Esophagus muscularis mucosa (tissue), 4 donors: ENCODE results near the gene MPC2. TPM values are rescaled to one million over a fixed set of nuclear protein-coding genes. Genes with fewer than 3 reads are reported as not detected.

ENCODE experiments used
- DNase-seq: peaks from one replicate; pipeline ENCODE4 v3.0.0-alpha.2; 2017; ENCODE audit errors: extremely low spot score
- H3K27ac ChIP-seq, 4 donors: fragments of 200-600 bp; sonication (generic); replicated peaks in 1 of 4; 1 replicate in 3 of 4; 2 replicates in 1 of 4; pipeline ENCODE4 v1.5.1; 2016 to 2019; ENCODE audit warnings: mild to moderate bottlenecking in 1 of 4
- H3K27me3 ChIP-seq, 4 donors: fragments of 200-600 bp; sonication (generic); one replicate each; pipeline versions ENCODE4 v1.5.1 to v1.6.0; 2016 to 2019
- H3K36me3 ChIP-seq, 4 donors: fragments of 200-600 bp; sonication (generic); one replicate each; pipeline ENCODE4 v1.5.1; 2016 to 2019
- H3K4me1 ChIP-seq, 4 donors: fragments of 200-600 bp; sonication (generic); one replicate each; pipeline ENCODE4 v1.5.1; 2016 to 2019
- H3K4me3 ChIP-seq, 4 donors: fragments of 200-600 bp; sonication (generic); 1 replicate in 2 of 4; 2 replicates in 2 of 4; pipeline ENCODE4 v1.5.1; 2016 to 2019; ENCODE audit warnings: mild to moderate bottlenecking in 4 of 4, moderate library complexity in 1 of 4
- H3K9me3 ChIP-seq, 4 donors: fragments of 200-600 bp; sonication (generic); 1 replicate in 3 of 4; 2 replicates in 1 of 4; pipeline ENCODE4 v1.5.1; 2016 to 2019
- CTCF ChIP-seq, 3 experiments: fragments of 200-600 bp in 2 of 3; fragments of 450-650 bp in 1 of 3; sonication (generic) in 2 of 3; IDR thresholded peaks; one replicate each; pipeline ENCODE4 v1.5.1; 2017 to 2019; ENCODE audit warnings: antibody characterized with exemption in 3 of 3, mild to moderate bottlenecking in 2 of 3, moderate library complexity in 1 of 3
- EP300 ChIP-seq: sonication (generic); formaldehyde crosslinking; IDR thresholded peaks from one replicate; pipeline ENCODE4 v1.6.1; 2017; ENCODE audit warnings: antibody characterized with exemption
- POLR2A ChIP-seq: fragments of 450-650 bp; IDR thresholded peaks from one replicate; pipeline ENCODE4 v1.6.1; 2017; ENCODE audit warnings: antibody characterized with exemption, moderate library complexity, mild to moderate bottlenecking, low read depth
- POLR2AphosphoS5 ChIP-seq, 2 donors: sonication (generic); formaldehyde crosslinking; IDR thresholded peaks; one replicate each; pipeline ENCODE4 v1.6.1; 2017; ENCODE audit warnings: antibody characterized with exemption in 2 of 2
- WGBS: methylation state at CpG from one replicate; pipeline ENCODE4 v1.1.5; 2018; 5-methylcytosine and 5-hydroxymethylcytosine counted together
- intact Hi-C: fragments of 100-400 bp; cut with DNase I; formaldehyde crosslinking; loops from one replicate; pipeline ENCODE4 v1.15.1; 2023
- total RNA-seq, 4 donors: library from RNA; depleted of rRNA; stranded (reverse); fragments of >200 nt; gene quantifications; one replicate each; pipeline versions ENCODE4 v1.1.0 to v1.2.1, GENCODE V29; 2016

Gene MPC2
- total RNA-seq, 4 donors from 2014 or later: 41.6 to 70.3 (median 52.5) TPM

DNA sequence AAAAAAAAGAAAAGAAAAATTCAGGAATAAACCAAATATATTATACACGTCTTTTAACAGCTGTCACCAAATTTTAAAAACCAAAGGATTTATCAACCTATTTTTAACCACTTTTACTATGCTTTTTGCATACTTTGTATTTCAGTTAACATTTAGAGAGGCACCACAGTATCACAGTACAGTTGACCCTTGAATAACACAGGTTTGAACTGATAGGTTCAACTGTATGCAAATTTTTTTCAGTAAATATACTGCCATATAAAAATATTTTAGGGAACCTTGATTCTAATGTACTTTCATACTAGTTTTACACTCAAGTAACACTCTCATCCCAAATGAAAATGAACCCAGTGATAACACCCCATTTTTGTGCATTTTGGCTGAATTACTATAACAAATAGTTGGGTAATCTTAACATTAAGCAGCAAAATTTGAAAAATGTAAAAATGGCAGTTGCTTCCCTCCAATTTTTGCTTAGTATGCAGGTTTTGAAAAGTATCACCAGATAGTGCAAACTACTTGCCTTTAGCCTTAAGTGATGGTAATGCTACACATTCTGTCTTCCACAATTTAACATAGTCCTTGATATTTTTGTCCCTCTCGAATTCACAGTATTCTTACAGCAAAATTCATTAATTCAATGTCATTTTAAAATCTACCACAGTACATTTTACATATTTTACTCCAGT is 12.2 kb downstream of the MPC2 start:
- peaks cover 10 to 39% (median 33%) of the 10 kb centered on the region in 4 donors for H3K4me1 ChIP-seq
- TF ChIP-seq CTCF (IDR thresholded peaks at IDR 0.05): no peak
- no peak for TF ChIP-seq EP300
- no peak for TF ChIP-seq POLR2A
- TF ChIP-seq POLR2AphosphoS5 (IDR thresholded peaks at IDR 0.05): no peak
- H3K9me3 ChIP-seq: no peaks in the 10 kb centered on the region
- peaks cover 0 to 3% (median 1%) of the 10 kb centered on the region in 4 donors for H3K36me3 ChIP-seq
- H3K4me3 ChIP-seq: no peak overlapping the region
- WGBS: 86% methylated on average over 2 of the region's 2 CpGs
- no peaks in the 10 kb centered on the region for H3K27me3 ChIP-seq
- H3K27ac ChIP-seq: no peak overlapping the region
- no peak for DNase-seq
- intact Hi-C loops: no loop called here

GRCh38 chr1:167924102-167924501 is 12.8 kb downstream of the MPC2 start:
- no peak for DNase-seq
- intact Hi-C loops: no loop called here
- TF ChIP-seq CTCF (IDR thresholded peaks at IDR 0.05) (no peak), POLR2AphosphoS5 (IDR thresholded peaks at IDR 0.05) (no peak), POLR2A (no peak), EP300 (no peak)
- no peak overlapping the region for H3K4me3 ChIP-seq
- 100% methylated on average over 2 of the region's 2 CpGs for WGBS
- peaks cover 10 to 38% (median 33%) of the 10 kb centered on the region in 4 donors for H3K4me1 ChIP-seq
- no peaks in the 10 kb centered on the region for H3K27me3 ChIP-seq
- H3K27ac ChIP-seq: no peak overlapping the region
- peaks cover 0 to 4% (median 1%) of the 10 kb centered on the region in 4 donors for H3K36me3 ChIP-seq
- no peaks in the 10 kb centered on the region for H3K9me3 ChIP-seq

GRCh38 chr1:167923324-167924056 is 13.4 kb downstream of the MPC2 start:
- Histone ChIP-seq H3K27ac (no peak overlapping the region), H3K36me3 (peaks cover 0 to 6% (median 1%) of the 10 kb centered on the region in 4 donors), H3K4me3 (no peak overlapping the region), H3K9me3 (no peaks in the 10 kb centered on the region), H3K27me3 (no peaks in the 10 kb centered on the region), H3K4me1 (peaks cover 10 to 38% (median 28%) of the 10 kb centered on the region in 4 donors)
- intact Hi-C loops: no loop called here
- no peak for TF ChIP-seq POLR2AphosphoS5 (IDR thresholded peaks at IDR 0.05)
- TF ChIP-seq POLR2A: no peak
- no peak for TF ChIP-seq EP300
- TF ChIP-seq CTCF (IDR thresholded peaks at IDR 0.05): no peak
- 94% methylated on average over 3 of the region's 3 CpGs for WGBS
- no peak for DNase-seq

DNA sequence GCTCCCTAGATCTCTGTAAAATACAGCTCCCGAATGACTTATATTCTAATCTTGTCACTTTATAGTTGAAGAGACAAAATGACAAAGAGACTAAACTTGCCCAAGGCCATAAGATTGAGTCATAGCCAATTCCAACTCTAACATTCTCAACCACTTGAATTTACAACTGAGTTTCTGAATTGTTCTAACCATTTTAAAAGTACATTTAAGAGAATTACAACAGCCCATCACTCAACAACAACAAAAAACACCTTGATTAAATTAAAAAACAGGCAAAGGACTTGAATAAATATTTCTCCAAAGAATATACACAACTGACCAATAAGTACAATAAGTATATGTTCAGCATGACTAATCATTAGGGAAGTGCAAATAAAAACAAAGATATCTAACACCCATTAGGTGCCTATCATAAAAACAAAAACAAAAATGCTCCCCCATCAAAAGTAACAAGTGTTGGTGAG is 14.2 kb downstream of the MPC2 start:
- Histone ChIP-seq H3K27ac (no peak overlapping the region), H3K9me3 (no peaks in the 10 kb centered on the region), H3K4me3 (no peak overlapping the region), H3K4me1 (peaks cover 10 to 38% (median 26%) of the 10 kb centered on the region in 4 donors), H3K36me3 (peaks cover 3 to 14% (median 7%) of the 10 kb centered on the region in 4 donors), H3K27me3 (no peaks in the 10 kb centered on the region)
- intact Hi-C loops: no loop called here
- no peak for DNase-seq
- 93% methylated on average over 1 of the region's 1 CpG for WGBS
- TF ChIP-seq CTCF (IDR thresholded peaks at IDR 0.05) (no peak), POLR2A (no peak)
